GM23338 (cell line): Measurements from ENCODE around the gene RUNX3. TPM values are rescaled to one million over a fixed set of nuclear protein-coding genes. Genes with fewer than 3 reads are reported as not detected.

Source experiments
- ATAC-seq: fragments of 200-7000 bp; cut with Tn5 transposase; 3 replicates; pipeline ENCODE4 v1.9.1; 2020
- DNase-seq: peaks from one replicate; pipeline ENCODE4 v3.0.0-alpha.2; 2015; ENCODE audit warnings: low spot score
- H2AFZ ChIP-seq: fragments of 200-600 bp; sonication (generic); 2 replicates; pipeline ENCODE4 v1.8.0; 2016; ENCODE audit warnings: antibody characterized with exemption, mild to moderate bottlenecking, moderate library complexity
- H3F3A ChIP-seq: fragments of 200-600 bp; sonication (generic); replicated peaks from 2 replicates; pipeline ENCODE4 v1.8.0; 2017; ENCODE audit warnings: antibody characterized with exemption, mixed run types, low read depth
- H3K27ac ChIP-seq: fragments of 200-600 bp; sonication (generic); 2 replicates; pipeline ENCODE4 v1.6.1; 2016; ENCODE audit warnings: low read depth
- H3K27me3 ChIP-seq: fragments of 200-600 bp; sonication (generic); 2 replicates; pipeline ENCODE4 v1.8.0; 2016; ENCODE audit warnings: mild to moderate bottlenecking, mixed run types, moderate library complexity; ENCODE audit not compliant: insufficient read depth
- H3K36me3 ChIP-seq: fragments of 200-600 bp; sonication (generic); 2 replicates; pipeline ENCODE4 v1.8.0; 2016; ENCODE audit warnings: mild to moderate bottlenecking; ENCODE audit not compliant: insufficient read depth
- H3K4me1 ChIP-seq: fragments of 200-600 bp; sonication (generic); 2 replicates; pipeline ENCODE4 v1.8.0; 2016; ENCODE audit warnings: mild to moderate bottlenecking, moderate library complexity; ENCODE audit not compliant: insufficient read depth
- H3K4me2 ChIP-seq: fragments of 200-600 bp; sonication (generic); 2 replicates; pipeline ENCODE4 v1.7.1; 2017; ENCODE audit warnings: mixed run types
- H3K4me3 ChIP-seq: fragments of 200-600 bp; sonication (generic); 2 replicates; pipeline ENCODE4 v1.6.1; 2016; ENCODE audit warnings: mixed run types
- H3K79me2 ChIP-seq: fragments of 200-600 bp; sonication (generic); replicated peaks from 2 replicates; pipeline ENCODE4 v1.8.0; 2017; ENCODE audit warnings: mild to moderate bottlenecking; ENCODE audit not compliant: insufficient read depth
- H3K9me2 ChIP-seq: fragments of 200-600 bp; sonication (generic); 2 replicates; pipeline ENCODE4 v1.8.0; 2017; ENCODE audit not compliant: insufficient read depth
- H4K20me1 ChIP-seq: fragments of 200-600 bp; sonication (generic); replicated peaks from 2 replicates; pipeline ENCODE4 v1.8.0; 2017; ENCODE audit warnings: mild to moderate bottlenecking; ENCODE audit not compliant: insufficient read depth
- H3K27ac Mint-ChIP-seq: 2 replicates; pipeline ENCODE4 v1.8.0; 2020; ENCODE audit warnings: inconsistent platforms, mild to moderate bottlenecking, moderate library complexity, mixed read lengths
- H3K27me3 Mint-ChIP-seq: 3 replicates; pipeline ENCODE4 v1.8.0; 2022; ENCODE audit warnings: low read depth, mild to moderate bottlenecking, moderate library complexity, mixed read lengths, inconsistent platforms; ENCODE audit not compliant: insufficient read depth, poor library complexity
- H3K36me3 Mint-ChIP-seq: 3 replicates; pipeline ENCODE4 v1.8.0; 2021; ENCODE audit warnings: low read depth, mild to moderate bottlenecking, inconsistent platforms, moderate library complexity, mixed read lengths
- H3K4me1 Mint-ChIP-seq: 3 replicates; pipeline ENCODE4 v1.8.0; 2020; ENCODE audit warnings: mild to moderate bottlenecking, inconsistent platforms, mixed read lengths
- H3K4me3 Mint-ChIP-seq: 3 replicates; pipeline ENCODE4 v1.8.0; 2021; ENCODE audit warnings: moderate library complexity, mild to moderate bottlenecking, inconsistent platforms, mixed read lengths
- H3K9me3 Mint-ChIP-seq: 3 replicates; pipeline ENCODE4 v1.8.0; 2020; ENCODE audit warnings: moderate library complexity, mild to moderate bottlenecking, inconsistent platforms, mixed read lengths
- CREB1 ChIP-seq: fragments of 250-450 bp; sonication (Bioruptor Pico); IDR thresholded peaks from 2 replicates; pipeline ENCODE4 v1.5.0; 2020; ENCODE audit warnings: low read depth, mild to moderate bottlenecking, moderate library complexity
- EZH2 ChIP-seq: fragments of 200-600 bp; sonication (generic); IDR thresholded peaks from one replicate; pipeline ENCODE4 v1.8.0; 2017; ENCODE audit warnings: antibody characterized with exemption, mild to moderate bottlenecking, low read depth; ENCODE audit not compliant: unreplicated experiment
- EZH2phosphoT487 ChIP-seq: fragments of 200-600 bp; sonication (generic); IDR thresholded peaks from one replicate; pipeline ENCODE4 v1.8.1; 2018; ENCODE audit warnings: antibody characterized with exemption; ENCODE audit not compliant: unreplicated experiment
- JUNB ChIP-seq: IDR thresholded peaks from one replicate; pipeline ENCODE4 v1.6.1; 2016; ENCODE audit warnings: antibody characterized with exemption; ENCODE audit not compliant: unreplicated experiment
- POLR2AphosphoS5 ChIP-seq: IDR thresholded peaks from 2 replicates; pipeline ENCODE4 v1.6.1; 2016; ENCODE audit warnings: antibody characterized with exemption, low read depth
- REST ChIP-seq: IDR thresholded peaks from one replicate; pipeline ENCODE4 v1.6.1; 2018; ENCODE audit warnings: antibody characterized with exemption; ENCODE audit not compliant: unreplicated experiment
- STAT1 ChIP-seq: IDR thresholded peaks from one replicate; pipeline ENCODE4 v1.6.1; 2016; ENCODE audit warnings: antibody characterized with exemption; ENCODE audit not compliant: unreplicated experiment
- ZNF114 ChIP-seq: fragments of 250-450 bp; sonication (Bioruptor Pico); IDR thresholded peaks from 2 replicates; pipeline ENCODE4 v1.5.0; 2020; ENCODE audit warnings: mild to moderate bottlenecking, moderate library complexity
- ZNF331 ChIP-seq: fragments of 250-450 bp; sonication (Bioruptor Pico); IDR thresholded peaks from 2 replicates; pipeline ENCODE4 v1.5.0; 2020; ENCODE audit warnings: low read depth, mild to moderate bottlenecking, moderate library complexity
- polyA plus RNA-seq: library from polyadenylated mRNA; unstranded; fragments of >200 nt; fragmentation: Nextera tagmentation; extraction: Ambion mirVana; gene quantifications from 2 replicates; pipeline ENCODE4 v1.2.1, GENCODE V29; 2016
- total RNA-seq: library from RNA; depleted of rRNA; stranded (reverse); fragments of >200 nt; shearing (Covaris generic); gene quantifications from 2 replicates; pipeline ENCODE4 v1.2.3, GENCODE V29; 2014
- TF ChIP-seq, protein P1 (sequence below): IDR thresholded peaks from 2 replicates; pipeline ENCODE4 v1.6.1; 2016; ENCODE audit warnings: antibody characterized with exemption

The RUNX3 gene
- total and polyA plus RNA-seq, 2 experiments from 2014 or later, result 0.23 to 0.73 TPM

GRCh38 chr1:24874611-24875234, 55.4 kb downstream of the RUNX3 start:
- Histone ChIP-seq H3K27ac (no peak overlapping the region), H3K4me3 (no peak overlapping the region), H3K36me3 (no peaks in the 10 kb centered on the region), H2AFZ (peak overlapping the region; percentile 63), H3K4me1 (no peaks in the 10 kb centered on the region), H3F3A (no peaks in the 10 kb centered on the region), H4K20me1 (no peaks in the 10 kb centered on the region), H3K9me2 (no peaks in the 10 kb centered on the region), H3K27me3 (no peaks in the 10 kb centered on the region), H3K4me2 (no peak overlapping the region), H3K79me2 (no peaks in the 10 kb centered on the region)
- Mint-ChIP-seq H3K36me3 (no peaks in the 10 kb centered on the region), H3K4me1 (peaks cover 6% of the 10 kb centered on the region), H3K27ac (no peak overlapping the region), H3K27me3 (peaks cover 1% of the 10 kb centered on the region), H3K4me3 (no peak overlapping the region), H3K9me3 (no peaks in the 10 kb centered on the region)
- TF ChIP-seq EZH2 (no peak), JUNB (no peak)
- peak; percentile 30 for ATAC-seq
- DNase-seq, result peak; percentile 21

- Histone ChIP-seq H4K20me1 (no peaks in the 10 kb centered on the region), H3K27me3 (no peaks in the 10 kb centered on the region), H3K79me2 (no peaks in the 10 kb centered on the region), H3K27ac (no peak overlapping the region), H3F3A (no peaks in the 10 kb centered on the region), H3K9me2 (no peaks in the 10 kb centered on the region), H3K4me2 (no peak overlapping the region), H2AFZ (no peak overlapping the region), H3K4me3 (no peak overlapping the region), H3K36me3 (no peaks in the 10 kb centered on the region), H3K4me1 (no peaks in the 10 kb centered on the region)
- DNase-seq (no peak), ATAC-seq (no peak)
- TF ChIP-seq JUNB (no peak), STAT1 (no peak), REST (no peak), POLR2AphosphoS5 (no peak), ZNF331 (CRISPR knock-in tag) (no peak), CREB1 (CRISPR knock-in tag) (no peak), EZH2phosphoT487 (no peak), ZNF114 (CRISPR knock-in tag) (no peak)
- TF ChIP-seq, protein P1, sequence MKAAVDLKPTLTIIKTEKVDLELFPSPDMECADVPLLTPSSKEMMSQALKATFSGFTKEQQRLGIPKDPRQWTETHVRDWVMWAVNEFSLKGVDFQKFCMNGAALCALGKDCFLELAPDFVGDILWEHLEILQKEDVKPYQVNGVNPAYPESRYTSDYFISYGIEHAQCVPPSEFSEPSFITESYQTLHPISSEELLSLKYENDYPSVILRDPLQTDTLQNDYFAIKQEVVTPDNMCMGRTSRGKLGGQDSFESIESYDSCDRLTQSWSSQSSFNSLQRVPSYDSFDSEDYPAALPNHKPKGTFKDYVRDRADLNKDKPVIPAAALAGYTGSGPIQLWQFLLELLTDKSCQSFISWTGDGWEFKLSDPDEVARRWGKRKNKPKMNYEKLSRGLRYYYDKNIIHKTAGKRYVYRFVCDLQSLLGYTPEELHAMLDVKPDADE, result no peak
- H3K4me3 Mint-ChIP-seq, result no peak overlapping the region
- H3K4me1 Mint-ChIP-seq, result peaks cover 6% of the 10 kb centered on the region
- H3K36me3 Mint-ChIP-seq, result no peaks in the 10 kb centered on the region
- peaks cover 1% of the 10 kb centered on the region for H3K27me3 Mint-ChIP-seq
- no peaks in the 10 kb centered on the region for H3K9me3 Mint-ChIP-seq
- H3K27ac Mint-ChIP-seq, result no peak overlapping the region
Measured at GRCh38 chr1:24874056-24874455, 56.0 kb downstream of the RUNX3 start.
